Activated naive CD8-positive, alpha-beta T cell (primary cell): Measurements from ENCODE around the gene C1QL2.

Source experiments
- H3K27ac Mint-ChIP-seq: one replicate; pipeline ENCODE4 v1.8.0; 2021; ENCODE audit warnings: mixed read lengths
- H3K27me3 Mint-ChIP-seq: one replicate; pipeline ENCODE4 v1.8.0; 2021; ENCODE audit warnings: mixed read lengths
- H3K36me3 Mint-ChIP-seq: one replicate; pipeline ENCODE4 v1.8.0; 2021; ENCODE audit warnings: mixed read lengths
- H3K4me1 Mint-ChIP-seq: one replicate; pipeline ENCODE4 v1.8.0; 2021; ENCODE audit warnings: low read depth, mixed read lengths
- H3K4me3 Mint-ChIP-seq: one replicate; pipeline ENCODE4 v1.8.0; 2021; ENCODE audit warnings: mild to moderate bottlenecking, mixed read lengths
- H3K9me3 Mint-ChIP-seq: one replicate; pipeline ENCODE4 v1.8.0; 2021; ENCODE audit warnings: low read depth, mixed read lengths

C1QL2 gene

DNA sequence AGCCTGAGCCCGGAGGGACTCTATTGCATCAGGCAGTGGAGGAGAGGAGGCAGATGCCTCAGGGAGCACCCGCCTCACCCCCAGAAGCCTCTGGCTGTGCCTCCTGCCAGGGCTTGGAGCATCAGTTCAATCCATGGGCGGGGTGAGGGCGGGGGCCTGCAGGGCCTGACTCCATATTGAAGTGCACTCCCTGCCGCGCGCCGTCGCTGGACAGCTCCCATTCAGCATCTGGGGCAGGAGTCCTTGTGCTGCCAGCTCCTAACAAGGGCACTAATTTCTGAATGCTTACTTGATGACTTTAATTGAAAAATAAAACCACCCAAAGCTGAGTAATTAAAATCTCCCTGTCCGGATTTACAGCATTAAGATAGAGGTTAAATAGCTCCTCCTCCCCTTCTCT, 23.8 kb downstream of the C1QL2 start:
- Mint-ChIP-seq H3K9me3 (no peaks in the 10 kb centered on the region), H3K4me1 (no peaks in the 10 kb centered on the region), H3K36me3 (no peaks in the 10 kb centered on the region), H3K27me3 (peaks cover 2% of the 10 kb centered on the region), H3K4me3 (no peak overlapping the region), H3K27ac (no peak overlapping the region)

DNA sequence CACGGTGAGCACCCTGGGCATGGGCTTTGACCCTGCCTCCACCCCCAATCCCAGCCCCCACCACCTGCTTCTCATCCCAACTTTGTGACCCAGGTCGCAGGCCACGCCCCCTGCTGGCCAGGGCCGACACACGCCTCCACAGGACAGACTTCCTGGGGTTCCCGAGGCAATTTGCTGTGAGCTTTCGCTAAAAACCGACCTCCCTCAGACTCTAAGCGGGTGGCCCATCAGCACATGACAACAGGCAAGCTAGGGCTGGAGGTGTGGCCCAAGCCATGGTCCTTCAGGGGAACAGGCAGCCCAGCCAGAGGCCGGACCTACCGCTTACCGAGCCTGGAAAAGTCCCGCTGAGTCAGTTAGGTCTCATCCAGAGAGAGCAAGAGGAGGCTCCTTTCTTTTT, 31.9 kb downstream of the C1QL2 start:
- peaks cover 4% of the 10 kb centered on the region for H3K27me3 Mint-ChIP-seq
- no peaks in the 10 kb centered on the region for H3K36me3 Mint-ChIP-seq
- no peak overlapping the region for H3K4me3 Mint-ChIP-seq
- H3K4me1 Mint-ChIP-seq, result peaks cover 2% of the 10 kb centered on the region
- H3K27ac Mint-ChIP-seq, result no peak overlapping the region
- H3K9me3 Mint-ChIP-seq, result no peaks in the 10 kb centered on the region

DNA sequence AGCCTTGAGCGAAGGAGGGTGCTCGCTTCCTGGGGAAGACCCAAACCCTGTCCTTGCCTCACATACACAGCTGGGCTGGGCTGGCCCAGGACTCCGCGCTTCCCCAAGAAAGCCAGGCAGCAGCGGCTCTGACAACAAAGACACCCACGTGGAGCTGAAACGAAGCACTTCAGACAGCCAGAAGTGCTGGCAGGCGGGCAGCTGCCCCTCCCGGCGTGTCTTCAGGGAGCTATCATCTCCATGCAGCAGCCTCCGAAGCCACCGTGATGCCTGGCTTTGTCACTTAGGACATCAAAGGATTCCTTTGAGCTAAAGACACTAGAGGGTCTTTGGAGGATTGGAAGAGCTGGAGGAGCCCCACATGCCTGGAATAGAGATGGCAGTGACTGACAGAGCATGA, 35.2 kb downstream of the C1QL2 start:
- Mint-ChIP-seq H3K36me3 (no peaks in the 10 kb centered on the region), H3K4me3 (no peak overlapping the region), H3K4me1 (peaks cover 2% of the 10 kb centered on the region), H3K27ac (no peak overlapping the region), H3K9me3 (no peaks in the 10 kb centered on the region), H3K27me3 (peaks cover 1% of the 10 kb centered on the region)

DNA sequence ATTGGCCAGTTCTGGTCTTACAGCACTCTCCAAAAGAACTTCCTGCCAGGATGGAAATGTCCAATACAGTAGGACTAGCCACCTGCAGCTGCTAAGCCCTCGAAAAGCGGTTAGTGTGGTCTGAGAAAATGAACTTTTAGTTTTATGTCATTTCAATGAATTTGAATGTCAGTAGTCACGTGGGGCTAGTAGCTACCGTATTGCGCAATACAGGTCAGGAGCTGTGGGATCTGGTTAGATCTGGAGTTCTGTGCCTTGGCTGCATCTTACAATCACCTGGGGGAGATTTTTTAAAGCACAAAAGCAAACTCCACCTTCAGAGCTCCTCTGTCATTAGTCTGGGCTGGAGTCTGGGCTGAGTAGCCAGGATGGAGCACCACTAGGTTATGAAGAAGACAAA, 35.9 kb downstream of the C1QL2 start:
- H3K27me3 Mint-ChIP-seq, result peaks cover 1% of the 10 kb centered on the region
- H3K36me3 Mint-ChIP-seq, result no peaks in the 10 kb centered on the region
- H3K4me3 Mint-ChIP-seq, result no peak overlapping the region
- H3K4me1 Mint-ChIP-seq, result peaks cover 2% of the 10 kb centered on the region
- no peaks in the 10 kb centered on the region for H3K9me3 Mint-ChIP-seq
- no peak overlapping the region for H3K27ac Mint-ChIP-seq

DNA sequence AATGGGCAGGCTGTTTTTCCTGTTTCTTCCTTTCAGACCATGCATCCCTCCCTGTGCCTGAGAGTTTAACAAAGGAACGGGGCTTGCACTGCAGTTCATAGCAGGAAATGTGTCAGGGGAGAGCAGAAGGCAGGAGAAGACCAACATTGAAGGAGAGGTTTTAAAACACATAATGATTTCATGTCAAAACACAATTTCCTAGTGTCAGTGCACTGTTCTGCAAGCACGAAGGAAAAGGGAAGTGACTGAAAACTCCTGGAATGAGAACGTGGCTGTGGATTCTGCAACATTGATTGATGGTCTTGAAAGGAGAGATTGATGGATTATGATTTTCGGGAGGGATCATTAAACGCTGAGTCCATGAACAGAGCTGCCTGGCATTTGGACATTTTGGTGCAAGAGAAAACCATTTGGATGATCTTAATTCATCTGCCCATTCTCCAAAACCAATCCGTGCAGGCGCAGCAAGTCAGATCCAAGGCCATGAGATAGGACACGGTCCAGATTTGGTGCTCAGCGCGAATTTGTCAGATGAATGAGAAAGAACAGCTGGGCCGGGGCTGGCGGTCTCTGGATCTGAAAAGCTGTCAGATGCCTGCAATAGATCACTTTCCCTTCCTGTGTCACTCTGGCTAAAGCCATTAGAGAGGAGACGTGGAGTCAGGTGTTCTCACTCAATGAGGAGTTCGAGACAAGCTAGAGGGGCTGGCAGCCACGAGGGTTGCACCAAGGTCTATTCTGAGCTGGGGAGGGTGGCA, 38.4 kb downstream of the C1QL2 start:
- Mint-ChIP-seq H3K9me3 (no peaks in the 10 kb centered on the region), H3K36me3 (no peaks in the 10 kb centered on the region), H3K4me3 (no peak overlapping the region), H3K4me1 (no peaks in the 10 kb centered on the region), H3K27ac (no peak overlapping the region), H3K27me3 (peaks cover 3% of the 10 kb centered on the region)

DNA sequence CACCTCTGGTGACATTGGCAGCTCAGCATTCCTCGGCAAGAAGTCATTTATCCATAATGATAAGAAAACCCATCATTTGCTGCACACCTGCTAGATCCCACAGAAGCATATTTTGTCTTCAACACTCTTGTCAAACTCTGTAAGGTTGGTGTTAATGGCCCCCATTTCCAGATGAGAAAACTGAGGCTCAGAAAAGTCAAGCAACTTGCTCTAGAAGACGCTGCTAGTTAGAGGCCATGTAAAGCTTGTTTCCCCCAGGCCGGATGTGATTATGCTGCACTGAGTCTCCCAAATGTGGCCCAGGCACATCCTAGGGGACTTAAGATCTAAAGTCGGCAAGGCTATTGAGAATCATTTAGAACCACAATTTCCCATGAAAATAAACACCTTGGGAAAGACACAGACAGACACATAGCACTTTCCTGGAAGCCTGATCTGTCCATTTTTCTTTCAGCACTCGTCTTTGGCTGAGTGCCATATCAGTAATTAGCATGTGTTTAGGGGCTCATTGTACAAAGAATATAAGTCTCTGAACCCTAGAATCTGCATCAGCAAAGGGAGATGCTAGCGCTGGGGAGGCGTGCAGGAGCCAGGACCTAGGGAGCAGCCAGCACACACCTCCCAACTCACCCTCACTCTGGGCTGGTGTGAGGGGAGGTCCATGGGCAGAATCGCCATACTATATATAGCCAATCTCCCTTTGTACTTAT, 39.3 kb downstream of the C1QL2 start:
- Mint-ChIP-seq H3K4me1 (no peaks in the 10 kb centered on the region), H3K27me3 (peaks cover 4% of the 10 kb centered on the region), H3K9me3 (no peaks in the 10 kb centered on the region), H3K36me3 (no peaks in the 10 kb centered on the region), H3K27ac (no peak overlapping the region), H3K4me3 (no peak overlapping the region)

DNA sequence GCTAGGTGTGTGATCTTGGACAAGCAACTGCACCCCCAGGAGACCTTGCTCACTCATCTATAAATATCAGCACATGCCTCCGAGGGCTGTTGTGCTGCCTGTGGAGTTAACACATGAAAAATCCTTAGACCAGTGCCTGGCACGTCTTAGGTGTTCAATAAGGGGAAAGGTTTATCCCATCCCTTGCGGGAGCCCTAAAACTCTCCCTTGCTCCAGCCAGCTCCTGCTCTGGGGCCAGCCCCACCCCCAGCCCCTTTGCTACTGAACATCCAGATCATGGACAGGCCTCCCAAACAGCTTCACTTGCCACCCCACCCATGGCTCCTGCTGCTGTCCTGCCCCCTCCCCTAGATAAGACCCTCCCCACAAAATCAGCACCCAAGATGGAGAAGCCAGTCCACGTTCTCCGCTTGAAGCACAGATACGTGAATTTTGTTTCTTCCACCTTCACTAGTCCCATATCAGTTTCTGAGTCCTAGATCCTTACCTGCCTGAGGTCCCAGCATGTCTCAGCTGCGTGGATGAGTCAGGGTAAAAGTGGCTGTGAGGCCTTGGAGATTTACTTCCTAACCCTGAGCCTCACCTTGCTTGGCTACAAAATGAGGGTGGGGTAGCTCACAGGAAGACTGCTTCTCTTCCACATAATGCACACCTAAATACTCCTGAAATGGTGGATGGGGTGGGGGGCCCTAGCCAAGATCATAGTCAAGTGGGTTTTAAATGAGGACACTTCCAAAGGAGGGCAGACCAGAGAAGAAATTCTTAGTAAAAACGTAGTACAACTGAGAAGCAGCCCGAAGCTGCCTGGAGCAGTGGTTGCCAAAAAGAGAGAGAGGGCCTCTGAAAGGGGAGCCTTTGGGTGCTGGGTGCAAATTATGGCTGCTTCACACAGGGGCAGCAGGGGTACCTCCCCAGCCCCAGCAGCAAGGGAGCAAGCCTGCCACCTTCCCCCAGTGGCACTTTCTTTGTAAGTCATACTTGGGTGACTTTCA, 40.4 kb downstream of the C1QL2 start:
- peaks cover 7% of the 10 kb centered on the region for H3K27me3 Mint-ChIP-seq
- no peak overlapping the region for H3K27ac Mint-ChIP-seq
- no peaks in the 10 kb centered on the region for H3K9me3 Mint-ChIP-seq
- no peak overlapping the region for H3K4me3 Mint-ChIP-seq
- no peaks in the 10 kb centered on the region for H3K4me1 Mint-ChIP-seq
- H3K36me3 Mint-ChIP-seq, result no peaks in the 10 kb centered on the region

DNA sequence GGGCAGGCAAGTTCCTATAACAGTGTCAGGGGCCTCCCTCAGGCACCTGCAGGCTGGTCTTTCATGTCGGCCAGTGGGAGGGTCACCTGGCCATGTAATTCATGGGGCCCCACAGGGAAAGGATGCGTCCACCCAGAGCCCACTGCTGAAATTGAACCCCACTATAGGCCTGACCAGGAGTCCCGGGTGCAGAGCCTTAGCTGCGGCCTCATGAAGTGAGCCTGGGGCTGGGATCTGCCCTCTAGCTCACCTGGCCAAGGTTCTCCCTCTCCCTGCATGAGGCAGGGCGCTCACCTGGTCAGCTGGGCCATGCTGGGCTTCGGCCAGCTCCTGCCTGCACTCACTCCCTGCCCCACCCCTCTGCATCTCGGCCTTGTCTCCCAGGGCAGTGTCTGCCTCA, 41.1 kb downstream of the C1QL2 start:
- no peak overlapping the region for H3K27ac Mint-ChIP-seq
- no peak overlapping the region for H3K4me3 Mint-ChIP-seq
- no peaks in the 10 kb centered on the region for H3K36me3 Mint-ChIP-seq
- no peaks in the 10 kb centered on the region for H3K4me1 Mint-ChIP-seq
- no peaks in the 10 kb centered on the region for H3K9me3 Mint-ChIP-seq
- H3K27me3 Mint-ChIP-seq, result peaks cover 8% of the 10 kb centered on the region

DNA sequence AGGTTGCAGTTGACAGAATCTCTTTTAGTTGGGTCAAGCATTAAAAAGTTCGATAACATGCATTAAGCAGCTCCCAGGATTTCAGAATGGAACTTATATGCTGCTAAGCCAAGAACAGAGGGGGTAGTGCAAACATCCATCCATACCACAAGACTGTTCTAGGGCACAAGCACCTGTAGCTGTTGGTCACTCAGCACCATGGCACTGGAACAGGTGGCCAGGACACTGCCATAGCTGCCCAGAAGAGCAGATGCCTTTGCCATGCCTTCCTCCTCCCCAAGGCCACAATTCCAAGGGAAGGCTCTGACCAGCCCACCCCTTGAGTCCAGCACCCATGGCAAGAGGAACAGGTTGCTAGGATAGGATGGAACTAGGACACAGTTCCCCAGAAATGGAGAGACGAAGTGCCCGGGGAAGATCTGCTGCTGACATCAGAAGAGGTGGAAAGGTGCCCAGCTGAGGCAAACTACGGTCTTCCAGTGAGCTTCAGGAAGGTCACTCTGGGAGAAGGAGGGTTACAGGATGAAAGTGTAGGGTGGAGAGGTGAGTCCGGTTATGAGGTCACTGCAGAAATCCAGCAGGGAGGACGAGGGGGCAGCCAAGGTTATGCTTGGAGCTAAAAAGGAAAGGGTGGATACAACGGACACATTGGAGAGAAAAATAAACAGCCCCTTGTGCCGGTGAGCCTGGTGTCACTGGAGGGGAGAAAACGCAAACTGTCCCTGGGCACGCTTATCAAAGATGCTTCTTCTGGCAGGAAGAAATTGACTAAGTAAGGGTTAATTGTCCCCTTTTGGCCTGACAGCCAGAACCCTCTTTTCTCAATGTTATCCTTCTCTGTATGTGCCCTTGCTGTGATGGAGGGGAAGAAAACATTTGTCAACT, 41.9 kb downstream of the C1QL2 start:
- Mint-ChIP-seq H3K4me3 (no peak overlapping the region), H3K4me1 (no peaks in the 10 kb centered on the region), H3K27me3 (peaks cover 8% of the 10 kb centered on the region), H3K9me3 (no peaks in the 10 kb centered on the region), H3K27ac (no peak overlapping the region), H3K36me3 (no peaks in the 10 kb centered on the region)

DNA sequence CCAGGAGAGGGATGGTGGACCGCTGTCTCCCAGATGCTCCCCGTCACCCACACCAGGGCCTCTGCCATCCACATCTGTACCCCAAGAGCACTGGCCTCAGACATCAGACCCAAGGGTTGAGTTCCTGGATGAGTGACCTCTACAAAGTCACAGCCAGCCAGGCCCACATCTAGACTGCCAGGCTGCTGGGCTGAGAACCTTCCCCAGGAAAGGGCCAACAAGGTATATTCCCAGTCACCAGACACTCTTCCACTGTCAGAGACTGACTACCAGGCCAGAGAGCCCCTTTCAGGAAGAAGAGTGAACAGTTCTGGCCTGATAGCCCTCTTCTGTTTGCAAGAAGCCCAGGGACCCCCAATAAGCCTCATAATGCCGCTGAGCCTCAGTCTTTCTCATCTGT, 44.3 kb downstream of the C1QL2 start:
- H3K36me3 Mint-ChIP-seq, result no peaks in the 10 kb centered on the region
- peaks cover 10% of the 10 kb centered on the region for H3K27me3 Mint-ChIP-seq
- no peak overlapping the region for H3K4me3 Mint-ChIP-seq
- peaks cover 4% of the 10 kb centered on the region for H3K9me3 Mint-ChIP-seq
- H3K4me1 Mint-ChIP-seq, result no peaks in the 10 kb centered on the region
- H3K27ac Mint-ChIP-seq, result no peak overlapping the region

DNA sequence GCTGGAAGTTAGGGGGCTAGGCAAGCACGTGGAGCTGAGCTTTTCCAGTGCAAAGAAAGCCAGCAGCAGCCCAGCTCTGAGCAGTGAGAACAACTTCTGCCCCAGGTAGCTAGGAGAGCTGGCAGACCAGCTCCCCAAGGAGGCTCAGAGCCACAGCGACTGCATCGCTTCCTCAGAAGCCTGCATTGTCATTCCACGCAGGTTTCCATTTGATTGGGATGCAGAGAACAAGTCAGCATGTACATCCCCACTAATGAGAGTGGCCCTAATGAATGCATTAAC, 45.1 kb downstream of the C1QL2 start:
- H3K36me3 Mint-ChIP-seq, result no peaks in the 10 kb centered on the region
- no peaks in the 10 kb centered on the region for H3K4me1 Mint-ChIP-seq
- H3K27ac Mint-ChIP-seq, result no peak overlapping the region
- peaks cover 4% of the 10 kb centered on the region for H3K9me3 Mint-ChIP-seq
- H3K27me3 Mint-ChIP-seq, result peaks cover 10% of the 10 kb centered on the region
- H3K4me3 Mint-ChIP-seq, result no peak overlapping the region

DNA sequence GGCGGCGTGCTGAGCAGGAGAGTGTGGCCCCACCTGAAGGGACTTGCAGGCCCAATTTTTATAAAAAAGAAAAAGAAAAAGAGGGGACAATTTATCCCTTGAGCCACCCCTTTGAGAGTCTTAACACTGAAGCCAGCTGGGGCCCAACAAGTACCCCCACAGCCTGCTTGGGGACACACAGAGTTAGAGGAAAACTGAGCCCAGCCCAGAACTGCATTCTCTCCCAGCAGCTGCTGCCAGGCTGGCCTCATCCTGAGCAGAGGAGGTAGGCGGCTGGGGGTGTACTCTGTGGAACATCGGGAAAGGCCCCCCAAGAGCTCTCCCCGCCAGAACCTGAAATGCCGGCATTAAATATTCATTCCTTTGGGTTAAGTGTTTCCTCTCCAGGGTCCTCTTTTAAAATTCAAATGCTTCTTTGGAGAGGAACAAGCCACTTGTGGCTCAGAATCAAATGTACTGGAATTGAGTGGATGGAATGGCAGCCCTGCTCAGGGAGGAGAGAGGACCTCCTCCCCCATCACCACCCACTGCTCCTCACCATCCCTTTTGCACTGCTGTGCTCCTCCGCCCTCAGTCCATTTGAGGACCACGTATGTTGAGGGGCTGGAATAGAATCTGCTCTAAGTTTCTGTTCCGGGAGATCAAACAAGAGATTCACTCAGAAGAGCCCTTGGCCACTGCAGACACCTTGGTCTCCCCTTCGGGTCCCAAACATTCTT, 45.6 kb downstream of the C1QL2 start:
- no peak overlapping the region for H3K4me3 Mint-ChIP-seq
- peaks cover 10% of the 10 kb centered on the region for H3K27me3 Mint-ChIP-seq
- no peaks in the 10 kb centered on the region for H3K4me1 Mint-ChIP-seq
- no peak overlapping the region for H3K27ac Mint-ChIP-seq
- H3K9me3 Mint-ChIP-seq, result peaks cover 4% of the 10 kb centered on the region
- H3K36me3 Mint-ChIP-seq, result no peaks in the 10 kb centered on the region

DNA sequence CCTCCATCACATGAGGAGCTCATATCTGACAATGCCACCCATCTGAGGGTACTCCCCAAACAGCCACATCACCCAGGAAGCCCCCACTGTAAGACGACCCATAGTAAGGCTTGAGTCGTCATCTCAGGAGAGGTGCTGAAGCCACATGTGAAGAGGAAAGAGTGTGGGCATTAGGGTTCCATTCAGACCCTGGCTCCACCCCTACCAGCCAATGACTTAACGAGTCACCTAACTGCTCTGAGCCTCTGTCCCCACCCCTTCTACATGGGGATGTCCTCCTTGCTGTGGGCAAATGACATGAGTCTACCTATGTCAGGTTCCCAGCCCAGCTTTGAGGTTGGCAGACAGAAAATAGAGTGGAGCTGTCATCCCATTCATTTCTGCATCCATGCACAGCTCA, 46.3 kb downstream of the C1QL2 start:
- Mint-ChIP-seq H3K27ac (no peak overlapping the region), H3K4me1 (no peaks in the 10 kb centered on the region), H3K36me3 (no peaks in the 10 kb centered on the region), H3K4me3 (no peak overlapping the region), H3K9me3 (peaks cover 4% of the 10 kb centered on the region), H3K27me3 (peaks cover 11% of the 10 kb centered on the region)
